Measurements from ENCODE around the gene ZBTB46.

Gene ZBTB46

GRCh38 chr20:63829603-63829944 is 1.5 kb downstream of the ZBTB46 start:
- peak overlapping the region; percentile 65 for H3K4me3 ChIP-seq (replicated peaks; ENCODE audit: low read depth, low read length)
- TF ChIP-seq, protein P1, sequence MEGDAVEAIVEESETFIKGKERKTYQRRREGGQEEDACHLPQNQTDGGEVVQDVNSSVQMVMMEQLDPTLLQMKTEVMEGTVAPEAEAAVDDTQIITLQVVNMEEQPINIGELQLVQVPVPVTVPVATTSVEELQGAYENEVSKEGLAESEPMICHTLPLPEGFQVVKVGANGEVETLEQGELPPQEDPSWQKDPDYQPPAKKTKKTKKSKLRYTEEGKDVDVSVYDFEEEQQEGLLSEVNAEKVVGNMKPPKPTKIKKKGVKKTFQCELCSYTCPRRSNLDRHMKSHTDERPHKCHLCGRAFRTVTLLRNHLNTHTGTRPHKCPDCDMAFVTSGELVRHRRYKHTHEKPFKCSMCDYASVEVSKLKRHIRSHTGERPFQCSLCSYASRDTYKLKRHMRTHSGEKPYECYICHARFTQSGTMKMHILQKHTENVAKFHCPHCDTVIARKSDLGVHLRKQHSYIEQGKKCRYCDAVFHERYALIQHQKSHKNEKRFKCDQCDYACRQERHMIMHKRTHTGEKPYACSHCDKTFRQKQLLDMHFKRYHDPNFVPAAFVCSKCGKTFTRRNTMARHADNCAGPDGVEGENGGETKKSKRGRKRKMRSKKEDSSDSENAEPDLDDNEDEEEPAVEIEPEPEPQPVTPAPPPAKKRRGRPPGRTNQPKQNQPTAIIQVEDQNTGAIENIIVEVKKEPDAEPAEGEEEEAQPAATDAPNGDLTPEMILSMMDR (IDR thresholded peaks at IDR 0.05; ENCODE audit: low read length, missing control alignments): no peak
- no peak for DNase-seq (ENCODE audit: low read depth)

- TF ChIP-seq, protein P1 (IDR thresholded peaks at IDR 0.05; ENCODE audit: low read length, missing control alignments): no peak
- no peak for DNase-seq (ENCODE audit: low read depth)
- H3K4me3 ChIP-seq (replicated peaks; ENCODE audit: low read depth, low read length): no peak overlapping the region
These were observed 2.1 kb downstream of the ZBTB46 start for GRCh38 chr20:63828951-63829350.

- no peak overlapping the region for H3K4me3 ChIP-seq (replicated peaks; ENCODE audit: low read depth, low read length)
- TF ChIP-seq, protein P1 (IDR thresholded peaks at IDR 0.05; ENCODE audit: low read length, missing control alignments): no peak
- DNase-seq (ENCODE audit: low read depth): no peak
These were observed 2.5 kb downstream of the ZBTB46 start for GRCh38 chr20:63828545-63828944.

DNA sequence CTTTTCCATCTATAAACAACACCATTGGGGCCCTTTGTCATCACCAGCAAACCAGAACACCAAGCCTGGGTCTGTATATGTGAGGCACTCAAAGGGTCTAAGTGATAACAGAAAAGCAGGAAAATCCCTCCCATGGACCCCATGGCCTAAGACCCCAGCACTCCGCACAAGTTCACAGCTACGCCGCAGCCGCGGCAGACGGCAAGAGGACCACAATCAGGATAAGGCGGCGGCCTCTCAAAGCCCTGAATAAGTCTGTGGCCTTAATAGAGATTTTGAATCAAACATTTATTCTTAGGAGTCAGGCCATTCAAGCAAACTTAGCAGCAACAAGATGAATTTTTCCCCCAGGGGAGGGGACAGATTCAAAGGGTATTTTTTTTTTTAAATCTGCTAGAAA is 2.9 kb downstream of the ZBTB46 start:
- H3K4me3 ChIP-seq (replicated peaks; ENCODE audit: low read depth, low read length): no peak overlapping the region
- DNase-seq (ENCODE audit: low read depth): no peak
- TF ChIP-seq, protein P1 (IDR thresholded peaks at IDR 0.05; ENCODE audit: low read length, missing control alignments): no peak

DNA sequence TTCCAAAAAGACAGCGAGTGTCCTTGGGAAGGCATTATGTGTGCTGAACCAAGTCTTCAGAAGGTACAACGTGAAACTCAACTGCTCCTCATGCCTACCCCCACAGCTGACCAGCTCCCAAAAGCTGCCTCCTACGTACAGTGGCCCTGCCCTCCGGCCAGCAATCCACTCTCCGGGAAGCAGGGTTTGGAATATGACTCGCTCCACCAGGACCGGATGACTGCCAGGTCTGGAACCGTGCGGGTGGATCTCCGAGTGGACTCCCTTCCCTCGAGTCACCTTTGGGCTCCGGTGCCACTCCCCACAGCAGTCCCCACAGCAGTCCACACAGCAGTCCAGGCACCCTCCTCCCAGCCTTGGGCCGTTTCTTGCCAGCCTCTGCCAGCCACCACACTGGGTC is 4.3 kb downstream of the ZBTB46 start:
- TF ChIP-seq, protein P1 (IDR thresholded peaks at IDR 0.05; ENCODE audit: low read length, missing control alignments): no peak
- no peak for DNase-seq (ENCODE audit: low read depth)
- H3K4me3 ChIP-seq (replicated peaks; ENCODE audit: low read depth, low read length): no peak overlapping the region

DNA sequence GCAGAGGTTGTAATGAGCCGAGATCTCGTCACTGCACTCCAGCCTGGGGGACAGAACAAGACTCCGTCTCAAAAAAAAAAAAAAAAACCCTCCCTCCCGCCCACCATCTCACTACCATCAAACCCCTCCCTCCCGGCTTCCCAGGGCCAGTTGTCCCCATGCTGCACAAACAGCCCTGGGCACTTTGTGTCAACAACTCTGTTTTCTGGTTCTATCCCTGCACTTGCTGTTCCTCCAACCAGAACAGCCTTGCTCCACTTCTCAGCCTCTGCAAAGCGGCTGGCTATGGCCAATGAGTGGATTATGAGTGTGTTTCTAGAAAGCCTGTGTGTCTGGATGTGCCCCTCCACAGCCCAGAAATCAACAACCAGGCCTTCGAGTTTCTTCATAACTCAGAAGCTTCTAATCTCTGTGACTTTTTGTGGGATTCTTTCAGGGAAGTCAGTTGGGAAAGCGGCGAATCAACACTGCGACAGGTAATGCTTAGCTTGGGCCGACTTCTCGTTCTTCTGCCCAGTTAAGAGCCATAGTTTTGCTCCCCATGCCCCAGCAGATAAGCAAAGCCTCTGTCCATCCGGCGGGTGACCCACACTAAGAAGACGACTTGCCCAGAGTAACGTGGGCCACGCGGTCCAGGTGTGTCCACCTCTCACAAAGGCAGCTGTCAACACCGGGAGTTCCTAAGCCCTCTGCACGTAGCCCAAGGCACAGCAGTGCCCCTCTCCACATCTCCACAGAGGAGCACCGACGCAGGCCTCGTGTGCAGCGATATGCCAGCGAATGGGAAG is 5.5 kb downstream of the ZBTB46 start:
- TF ChIP-seq, protein P1 (IDR thresholded peaks at IDR 0.05; ENCODE audit: low read length, missing control alignments): no peak
- DNase-seq (ENCODE audit: low read depth): no peak
- no peak overlapping the region for H3K4me3 ChIP-seq (replicated peaks; ENCODE audit: low read depth, low read length)

All from fibroblast of pulmonary artery (primary cell).